Activated CD8-positive, alpha-beta memory T cell treated with anti-CD3 and anti-CD28 coated beads, Interleukin-2, amount 50 U/mL, for 1 hour (primary cell): ENCODE measurements around the gene RRBP1.

ENCODE experiments used
- DNase-seq: peaks from one replicate; pipeline ENCODE4 v3.0.0-alpha.2; 2020; ENCODE audit errors: extremely low read depth

RRBP1 gene

DNA sequence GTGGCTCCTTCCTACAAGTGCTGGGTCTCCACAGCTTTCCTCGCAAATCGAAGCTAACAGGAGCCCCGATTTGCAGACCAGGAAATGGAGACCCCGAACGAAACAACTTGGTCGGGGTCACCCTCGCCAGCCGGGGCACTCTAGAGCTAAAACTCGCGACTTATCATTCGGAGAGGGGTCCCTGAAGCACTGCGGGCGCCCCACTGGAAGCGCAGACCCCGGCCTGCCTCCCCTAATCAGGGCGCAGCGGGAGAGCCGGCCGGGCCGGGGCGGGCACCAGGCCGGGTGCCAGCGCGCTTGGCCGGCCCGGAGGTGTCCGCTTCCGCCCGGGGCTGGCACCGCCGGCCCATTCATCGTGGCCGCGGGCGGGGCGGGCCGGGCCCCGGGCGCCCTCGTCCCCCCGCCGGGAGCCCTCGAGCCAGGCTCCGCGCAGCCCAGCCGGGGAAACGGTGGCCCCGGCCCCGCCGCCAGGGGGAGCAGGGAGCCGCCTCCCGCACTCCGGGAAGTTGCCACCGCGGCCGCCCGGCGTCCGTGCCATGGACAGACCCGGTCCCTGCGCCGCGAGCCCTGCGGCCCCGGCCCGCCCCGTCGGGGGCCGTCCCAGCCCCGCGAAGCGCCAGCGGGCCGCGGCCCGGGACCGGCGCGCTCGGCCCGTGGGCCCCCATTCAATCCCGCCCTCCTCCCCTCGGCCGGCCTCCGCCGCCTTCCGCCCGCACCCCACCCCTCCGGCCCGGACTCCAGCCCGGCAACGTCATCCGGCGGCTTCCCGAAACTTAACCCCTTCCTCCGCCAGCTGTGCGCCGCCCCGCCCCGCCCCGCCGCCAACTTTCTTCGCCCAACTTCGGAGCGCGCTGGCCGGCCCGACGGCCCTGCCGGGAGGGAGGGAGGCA lies 961 bp downstream of the RRBP1 start:
- DNase-seq = no peak

DNA sequence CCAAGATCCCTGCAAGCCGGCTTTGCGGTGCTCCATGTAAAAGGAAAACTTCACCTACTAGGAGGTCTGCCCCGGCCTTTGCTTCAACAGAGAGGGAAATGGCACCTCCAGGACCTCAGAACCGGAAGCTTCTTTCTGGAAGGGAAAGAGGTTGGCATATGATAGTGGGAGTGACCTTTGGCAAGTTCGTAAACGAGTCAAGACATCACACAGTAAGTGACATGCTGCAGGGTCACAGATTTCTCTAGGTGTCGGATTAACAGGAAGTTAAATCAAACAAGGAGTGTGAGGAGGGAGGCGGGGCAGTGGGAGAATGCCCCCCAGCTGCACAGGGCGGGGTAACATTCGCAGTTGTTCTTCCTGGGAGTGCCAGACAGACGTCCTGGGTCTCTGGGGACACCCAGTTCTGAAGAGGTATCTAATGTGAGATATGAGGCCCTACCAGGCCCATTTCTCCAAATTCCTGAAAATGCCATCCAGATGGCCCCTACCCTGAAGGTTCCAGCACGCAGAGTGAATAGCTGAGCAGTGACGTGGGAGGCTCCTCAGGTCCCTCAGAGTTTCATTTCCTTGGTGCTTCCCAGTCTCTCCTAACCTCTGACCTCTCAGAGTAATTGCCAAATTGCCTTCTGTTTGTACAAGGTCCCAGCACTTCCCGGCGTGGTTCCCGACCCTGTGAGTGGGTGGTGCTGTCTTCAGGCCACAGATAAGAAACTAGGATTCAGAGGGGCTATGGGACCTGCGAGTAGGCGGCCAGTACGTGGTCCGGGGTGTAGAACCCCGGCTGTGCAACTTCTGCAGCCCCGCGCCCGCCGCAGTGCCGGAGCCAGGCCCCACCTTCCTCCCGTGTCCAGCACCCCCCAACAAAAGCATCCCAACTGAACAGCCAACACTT lies 1.9 kb downstream of the RRBP1 start:
- no peak for DNase-seq

DNA sequence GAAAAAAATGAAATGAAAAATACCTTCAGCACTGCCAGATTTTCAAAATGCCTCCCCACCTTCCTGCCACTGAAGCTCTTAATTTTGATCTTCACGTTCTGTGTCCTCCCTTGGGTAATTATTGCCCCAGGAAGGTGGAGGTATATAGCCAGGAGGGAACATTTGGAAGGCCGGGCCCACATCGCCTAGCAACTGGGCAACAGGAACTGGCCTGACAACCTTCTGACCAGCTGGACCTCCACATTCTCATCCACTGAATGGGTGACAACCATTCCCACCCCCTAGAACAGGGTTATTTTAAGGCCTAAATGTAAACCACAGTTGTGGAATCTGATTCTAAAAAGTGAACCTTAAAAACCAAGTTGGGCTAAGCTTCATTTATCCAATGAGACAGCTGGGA lies 3.2 kb downstream of the RRBP1 start:
- DNase-seq = no peak

DNA sequence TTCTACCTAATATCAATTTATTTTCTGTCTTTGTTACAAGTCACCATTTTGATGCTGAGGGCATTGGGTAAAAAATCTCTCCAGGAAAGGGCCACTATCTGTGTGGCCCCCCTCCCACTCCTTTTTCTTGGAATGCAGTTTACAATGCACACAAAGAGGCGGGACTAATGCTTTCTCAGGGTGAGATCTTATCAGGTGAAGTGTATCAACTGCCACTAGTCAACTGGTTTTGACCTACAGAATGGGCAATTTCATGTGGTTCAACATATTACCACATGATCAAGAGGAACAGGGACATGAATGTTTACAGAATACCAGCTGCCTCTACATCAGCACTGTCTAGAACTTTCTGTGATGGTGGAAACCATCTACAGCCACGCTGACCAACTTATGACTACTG lies 3.7 kb downstream of the RRBP1 start:
- no peak for DNase-seq

DNA sequence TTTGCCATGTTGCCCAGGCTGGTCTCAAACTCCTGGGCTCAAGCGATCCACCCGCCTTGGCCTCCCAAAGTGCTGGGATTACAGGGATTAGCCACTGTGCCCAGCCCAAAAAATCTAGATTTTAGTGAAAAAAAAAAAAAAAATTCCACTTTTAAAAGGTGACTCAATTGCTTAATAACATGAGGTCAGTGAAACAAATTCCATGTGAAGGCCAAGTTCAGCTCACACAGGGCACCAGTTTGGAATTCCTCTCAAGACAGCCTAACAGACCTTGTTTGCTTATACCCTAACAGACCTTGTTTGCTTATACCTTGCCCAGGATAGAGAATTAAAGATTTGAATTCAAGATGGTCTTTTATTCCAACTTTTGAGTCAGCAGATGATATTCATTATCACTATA lies 5.1 kb downstream of the RRBP1 start:
- no peak for DNase-seq

DNA sequence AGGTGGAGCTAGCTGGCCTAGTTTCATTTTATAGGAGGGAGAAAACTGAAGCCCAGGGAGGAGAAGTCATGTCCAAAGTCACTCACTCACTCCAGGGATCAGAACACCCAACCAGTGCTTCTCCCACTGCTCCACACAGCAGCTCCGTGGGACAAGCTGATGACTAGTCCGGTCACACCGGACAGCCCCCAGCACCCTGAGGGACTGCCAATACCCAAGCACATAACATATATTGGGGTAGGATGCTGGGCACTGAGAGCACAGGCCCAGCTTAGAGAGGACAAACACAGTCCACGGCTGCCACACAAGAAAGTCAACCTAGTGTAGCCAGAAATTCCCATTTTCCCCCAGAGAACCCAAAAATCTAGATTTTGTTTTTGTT lies 5.7 kb downstream of the RRBP1 start:
- no peak for DNase-seq

DNA sequence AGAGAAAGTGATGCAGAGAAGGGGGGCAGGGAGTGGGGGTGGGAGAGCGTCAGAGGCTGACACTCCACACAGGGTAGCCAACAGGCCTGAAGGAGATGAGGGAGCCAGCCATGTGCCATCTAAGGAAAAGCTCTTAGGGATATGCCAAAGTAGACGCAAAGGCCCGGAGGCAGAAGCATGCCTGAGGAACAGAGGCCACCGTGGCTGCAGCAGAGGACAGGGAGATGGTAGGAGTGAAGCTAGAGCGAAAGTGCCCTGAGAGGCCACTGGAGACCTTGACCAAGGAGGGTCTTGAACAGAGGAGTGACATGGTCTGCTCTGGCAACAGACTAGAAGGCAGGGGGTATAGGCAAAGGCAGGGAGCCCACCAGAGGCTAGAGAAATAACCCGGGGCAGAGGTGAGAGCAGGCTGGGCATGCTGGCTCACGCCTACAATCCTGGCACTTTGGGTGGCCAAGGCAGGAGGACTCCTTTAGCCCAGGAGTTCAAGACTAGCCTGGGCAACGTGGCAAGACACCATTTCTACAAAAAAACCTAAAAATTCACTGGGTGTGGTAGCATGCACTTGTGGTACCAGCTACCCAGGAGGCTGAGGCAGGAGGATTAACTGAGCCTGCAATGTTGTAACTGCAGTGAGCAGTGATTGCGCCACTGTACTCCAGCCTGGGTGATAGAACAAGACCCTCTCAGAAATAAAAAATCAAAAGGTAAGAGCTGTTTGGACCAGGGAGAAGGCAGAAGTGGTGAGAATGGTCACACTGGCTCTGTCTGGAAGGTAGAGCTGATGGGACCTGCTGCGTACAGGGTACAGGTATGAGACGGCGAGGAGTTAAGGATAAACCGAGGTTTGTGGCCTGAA lies 6.3 kb downstream of the RRBP1 start:
- DNase-seq = no peak

DNA sequence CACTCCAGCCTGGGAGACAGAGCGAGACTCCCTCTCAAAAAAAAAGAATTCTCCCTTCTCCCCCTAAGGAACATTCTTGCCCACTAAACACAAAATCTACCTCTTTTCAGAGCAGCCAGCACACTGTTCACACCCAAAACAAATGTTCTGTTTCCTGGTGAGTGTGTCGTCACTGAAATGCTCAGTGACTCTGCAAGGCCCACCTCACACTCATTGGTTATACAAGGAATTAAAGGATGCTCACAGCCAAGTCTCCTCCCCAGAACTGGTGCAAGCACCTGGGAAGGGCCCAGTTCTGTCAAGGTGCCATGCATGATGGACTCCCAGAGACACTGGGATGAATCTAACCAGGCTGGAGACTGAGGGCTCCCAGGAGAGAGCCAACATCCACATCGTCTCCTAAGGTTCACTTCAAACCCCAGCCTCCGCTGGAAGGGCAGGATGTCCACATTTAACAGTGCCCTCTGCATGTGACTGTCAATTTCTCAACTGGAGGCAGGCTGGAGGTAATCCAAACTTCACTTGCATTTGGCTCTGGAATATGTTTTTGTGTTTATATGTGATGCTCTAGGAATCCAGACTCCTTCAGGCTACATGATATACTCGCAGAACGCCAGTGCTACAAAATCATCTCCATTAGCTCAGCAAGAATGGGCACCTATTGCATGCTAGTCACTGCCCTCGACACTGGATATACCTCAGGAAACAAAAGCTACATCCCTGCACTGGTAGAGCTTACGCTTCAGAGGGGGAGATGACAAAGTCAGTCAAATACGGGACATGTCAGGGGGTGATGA lies 7.1 kb downstream of the RRBP1 start:
- DNase-seq = no peak

DNA sequence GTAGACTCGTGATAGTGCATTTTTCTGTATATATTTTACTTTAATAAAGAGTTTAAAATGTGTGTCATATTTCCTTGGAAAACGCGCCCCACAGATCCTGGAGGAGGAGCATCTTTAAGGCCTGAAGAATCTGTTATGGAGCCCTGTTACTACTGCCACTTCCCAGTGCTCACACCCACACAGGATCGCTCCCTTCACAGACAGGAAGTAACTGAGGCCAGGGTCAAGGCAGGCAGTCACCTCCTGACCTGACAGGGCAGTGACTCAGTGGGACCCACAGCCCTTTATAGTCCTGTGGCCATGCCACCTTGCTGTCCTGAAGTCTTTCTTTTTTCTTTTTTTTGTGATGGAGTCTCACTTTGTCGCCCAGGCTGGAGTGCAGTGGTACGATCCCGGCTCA lies 9.0 kb downstream of the RRBP1 start:
- DNase-seq = no peak

DNA sequence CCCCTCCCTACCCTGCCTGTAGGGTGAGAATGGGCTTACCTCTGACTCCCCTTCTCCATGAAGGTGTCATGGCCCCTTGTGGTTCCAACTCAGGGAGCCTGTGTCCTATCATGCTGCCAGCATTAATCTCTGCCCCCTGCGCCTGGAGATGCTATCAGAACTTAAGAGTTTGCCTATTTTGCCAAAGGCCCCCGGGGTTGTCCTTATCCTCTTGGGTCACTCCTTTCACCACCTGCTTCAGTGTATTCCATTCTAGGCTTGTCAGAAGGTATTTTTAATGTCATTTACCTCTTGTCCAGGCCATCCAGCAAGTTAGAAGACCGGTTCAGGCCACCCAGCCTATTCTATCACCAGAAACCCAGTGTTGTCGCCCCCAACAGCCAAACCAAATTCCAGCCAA lies 10.5 kb downstream of the RRBP1 start:
- DNase-seq = no peak

DNA sequence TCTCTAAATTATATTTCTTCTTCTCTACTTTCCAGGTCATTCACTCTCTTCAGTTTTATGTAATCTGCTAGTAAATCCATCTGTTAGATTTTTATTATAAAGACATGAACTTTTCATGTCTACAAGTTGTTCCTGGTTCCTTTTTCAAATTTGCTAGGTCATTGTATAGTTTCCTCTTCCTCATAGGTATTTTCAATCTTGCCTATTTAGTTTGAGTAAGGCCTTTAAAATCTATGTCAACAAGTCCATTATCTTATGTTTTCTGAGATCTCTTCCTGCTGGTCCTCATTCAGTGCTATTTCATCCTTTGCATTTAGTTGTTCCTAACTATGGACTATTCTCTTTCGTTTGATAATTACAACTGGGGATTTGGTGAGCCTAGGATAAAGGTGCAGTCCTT lies 11.0 kb downstream of the RRBP1 start:
- DNase-seq = no peak

DNA sequence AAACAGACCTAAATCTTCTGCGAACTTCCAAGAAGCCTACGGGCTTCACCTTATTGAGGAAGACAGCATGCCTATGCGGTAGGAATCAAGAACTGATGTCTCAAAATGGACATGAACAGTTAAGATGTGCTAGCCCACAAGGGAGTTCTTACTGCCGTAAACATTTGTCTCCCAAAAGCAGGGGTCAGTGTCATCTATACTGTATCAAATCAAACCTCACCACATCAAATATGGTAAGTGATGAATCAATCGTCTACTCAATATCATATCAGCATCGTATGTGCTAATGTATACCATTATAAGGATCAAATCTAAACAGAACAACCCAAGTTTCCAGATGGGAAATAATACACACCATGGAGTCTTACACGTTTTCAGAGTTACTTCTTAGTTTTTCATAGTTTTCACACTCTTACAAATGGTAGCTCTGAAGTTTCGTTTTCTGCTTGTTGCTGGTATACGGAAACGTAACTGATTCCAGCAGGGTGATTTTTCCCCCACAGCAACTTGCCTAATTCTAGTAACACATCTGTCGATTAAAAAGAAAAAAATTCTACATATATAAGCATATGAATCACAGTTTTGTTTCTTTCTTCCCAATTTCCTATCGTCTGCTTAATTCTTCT lies 12.6 kb downstream of the RRBP1 start:
- no peak for DNase-seq

DNA sequence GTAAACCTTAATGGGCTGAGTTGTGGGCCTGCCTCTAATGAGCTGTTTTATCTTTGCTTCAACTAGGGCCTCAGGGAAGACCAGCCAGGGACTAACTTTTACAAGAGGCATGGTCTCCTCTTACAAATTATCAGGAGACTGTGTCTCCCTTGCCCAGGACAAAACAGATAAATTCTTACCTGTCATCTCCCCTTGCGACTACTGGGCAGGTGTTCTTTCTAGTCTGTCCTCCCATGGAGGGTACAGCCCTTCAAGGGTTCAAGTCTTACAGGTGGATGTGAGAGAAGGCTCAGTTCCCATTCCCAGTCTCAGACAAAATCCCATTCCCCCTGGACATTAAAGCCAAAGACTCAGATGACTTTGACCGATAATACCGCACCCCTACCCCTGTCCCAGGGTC lies 13.6 kb downstream of the RRBP1 start:
- DNase-seq = no peak

DNA sequence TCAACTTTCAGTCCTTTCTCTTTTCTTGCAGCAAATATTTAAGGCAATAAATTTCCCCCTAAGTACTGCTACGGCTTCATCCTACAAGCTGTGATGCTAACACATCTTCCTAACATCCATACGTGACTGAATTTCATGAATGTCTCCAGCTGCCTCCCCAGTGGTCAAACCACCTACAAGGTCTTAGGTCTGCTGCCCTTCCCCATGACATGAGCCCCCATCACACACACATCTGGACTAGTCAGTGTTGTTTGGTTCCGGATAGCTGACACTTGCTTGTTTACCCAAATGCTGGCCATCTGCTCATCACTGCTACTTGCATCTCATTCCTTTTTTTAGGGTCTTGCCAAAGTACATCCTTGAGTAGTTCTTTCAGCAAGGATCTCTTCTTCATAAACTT lies 14.6 kb downstream of the RRBP1 start:
- DNase-seq = no peak

DNA sequence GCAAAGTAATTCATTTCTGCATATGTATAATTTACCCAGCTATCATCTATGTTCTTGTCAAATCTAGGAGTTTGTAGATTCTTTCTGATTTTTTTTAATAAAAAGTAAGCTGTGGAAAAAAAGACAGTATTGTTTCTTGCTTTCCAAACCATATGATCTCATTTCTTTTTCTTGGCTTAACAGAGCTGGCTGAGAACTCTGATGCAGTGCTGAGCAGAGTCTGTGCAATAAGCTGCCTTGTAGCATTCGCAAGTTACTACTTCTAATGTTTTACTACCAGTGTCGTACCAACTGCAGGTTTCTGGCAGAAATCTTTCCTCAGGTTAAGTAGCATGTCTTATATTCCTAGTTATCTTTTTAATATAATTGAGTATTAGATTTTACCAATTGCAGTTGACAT lies 15.6 kb downstream of the RRBP1 start:
- DNase-seq = no peak

DNA sequence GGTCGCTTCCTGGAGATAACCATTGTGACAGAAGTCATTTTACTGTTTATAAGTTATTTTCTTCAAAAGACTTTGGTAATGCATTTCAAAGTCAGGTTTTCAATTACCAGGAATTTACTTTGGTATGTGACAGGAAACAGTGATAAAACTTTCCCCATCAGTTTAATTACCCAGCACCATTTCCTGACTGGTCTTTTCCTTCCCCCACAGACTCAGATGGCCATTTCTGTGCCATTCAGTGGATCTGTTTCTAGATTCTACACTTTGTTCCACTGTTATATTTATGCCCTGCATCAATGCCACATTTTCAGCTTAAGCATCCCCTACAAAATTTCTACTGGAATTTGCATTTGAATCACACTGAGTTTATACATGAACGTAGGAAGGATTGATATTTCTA lies 16.3 kb downstream of the RRBP1 start:
- no peak for DNase-seq

DNA sequence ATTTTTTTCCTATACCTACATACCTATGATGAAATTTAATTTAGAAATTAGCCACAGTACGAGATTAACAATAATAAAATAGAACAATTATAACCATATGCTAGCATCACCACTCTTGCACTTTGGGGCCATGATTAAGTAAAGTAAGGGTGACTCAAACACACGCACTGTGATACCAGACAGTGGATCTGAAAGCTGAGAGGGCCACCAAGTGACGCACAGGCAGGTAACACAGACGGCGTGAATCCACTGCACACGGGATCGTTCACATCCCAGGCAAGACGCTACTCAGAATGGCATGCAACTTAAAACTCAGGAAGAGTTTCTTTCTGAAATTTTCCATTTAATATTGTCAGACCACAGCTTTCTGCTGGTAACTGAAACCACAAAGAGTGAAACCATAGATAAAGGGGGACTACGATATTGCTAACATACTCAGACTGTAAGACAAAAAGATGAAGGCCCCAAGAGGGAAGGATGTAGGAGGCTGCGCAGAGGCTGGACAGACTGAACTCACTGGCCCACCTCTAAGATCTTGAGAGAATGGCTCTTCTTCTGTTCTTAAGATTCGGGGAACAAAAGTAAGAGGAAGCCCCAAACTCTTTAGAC lies 17.9 kb downstream of the RRBP1 start:
- no peak for DNase-seq

DNA sequence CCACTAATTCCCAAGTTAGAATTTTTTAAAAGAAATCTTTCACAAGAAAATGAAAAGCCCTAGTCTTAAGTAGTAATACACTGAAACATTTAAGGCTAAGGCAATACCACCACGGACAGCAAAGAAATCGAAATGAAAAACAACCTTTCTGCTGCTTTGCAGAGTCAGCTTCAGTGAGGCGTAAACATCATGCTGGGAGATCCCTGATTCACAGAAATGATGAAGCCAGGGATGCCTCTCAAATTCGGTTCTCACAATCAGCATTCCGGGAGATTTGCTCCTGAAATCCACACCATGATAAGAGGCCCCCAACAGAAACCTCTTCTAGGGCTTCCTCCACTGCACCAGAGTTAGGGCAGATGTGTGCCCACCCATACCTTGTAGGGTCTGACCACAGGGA lies 18.6 kb downstream of the RRBP1 start:
- no peak for DNase-seq

DNA sequence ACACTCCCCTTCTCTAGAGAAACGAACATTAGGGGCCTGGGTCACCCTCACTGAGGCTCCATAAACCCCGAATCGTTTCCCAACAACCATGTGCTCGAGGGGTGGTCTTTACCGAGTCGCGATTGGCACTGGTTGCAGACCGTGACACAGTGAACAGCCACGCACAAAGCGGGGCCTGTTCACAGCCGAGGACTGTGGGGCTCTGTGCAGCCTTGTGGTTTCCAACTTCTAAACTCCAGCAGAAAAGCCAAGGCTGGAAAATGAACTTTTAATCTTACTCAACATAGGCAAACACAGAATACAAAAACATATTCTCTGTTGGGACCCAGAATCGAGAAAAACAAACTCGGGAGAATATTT lies 19.0 kb downstream of the RRBP1 start:
- no peak for DNase-seq

DNA sequence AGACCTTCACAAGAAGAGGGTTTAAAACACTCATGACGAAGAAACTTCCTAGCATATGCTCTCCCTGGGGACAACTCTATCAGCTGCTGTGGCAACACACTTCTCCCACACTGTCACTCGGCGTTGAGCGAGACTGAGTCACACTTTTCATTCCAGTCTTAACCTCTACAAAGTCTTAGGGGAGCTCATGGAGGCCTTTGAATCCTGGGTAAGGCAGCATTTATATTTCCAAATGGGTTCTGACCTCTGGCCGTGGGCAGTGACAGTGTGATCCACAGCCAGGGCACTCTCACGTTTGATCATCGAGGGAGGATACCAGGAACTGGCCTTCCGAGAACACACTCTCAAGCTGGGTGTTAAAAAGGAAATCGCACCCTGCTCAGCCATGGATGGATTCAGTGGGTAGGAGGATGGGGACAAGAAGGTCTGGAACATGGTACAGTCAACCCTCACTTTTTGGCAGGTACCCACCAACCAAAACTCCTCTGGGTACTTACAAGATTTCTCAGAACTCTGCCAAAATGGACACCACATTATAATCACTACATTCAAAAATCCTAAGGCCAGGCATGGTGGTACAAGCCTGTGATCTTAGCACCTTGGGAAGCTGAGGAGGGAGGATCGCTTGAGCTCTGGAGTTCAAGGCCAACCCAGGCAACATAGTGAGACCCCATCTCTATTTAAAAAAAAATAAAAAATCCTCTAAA lies 19.6 kb downstream of the RRBP1 start:
- no peak for DNase-seq
